Pons (tissue), 1 donor: Measurements from ENCODE around the gene CLEC4M.

Source experiments
- DNase-seq: peaks from one replicate; pipeline ENCODE4 v3.0.0-alpha.2; 2016; ENCODE audit warnings: low spot score

CLEC4M gene

GRCh38 chr19:7762719-7763293, at the start of gene CLEC4M:
Gene CLEC4M (plus strand): TSS chr19:7763243. CDS start chr19:7763267, 24 bp downstream.
- no peak for DNase-seq

GRCh38 chr19:7715671-7716070, 47.4 kb upstream of the CLEC4M start:
- DNase-seq: no peak

- no peak for DNase-seq
Observed at GRCh38 chr19:7716762-7717161, 46.3 kb upstream of the CLEC4M start.

GRCh38 chr19:7718668-7719067, 44.4 kb upstream of the CLEC4M start:
- no peak for DNase-seq

GRCh38 chr19:7720351-7720750, 42.7 kb upstream of the CLEC4M start:
- no peak for DNase-seq

GRCh38 chr19:7722231-7722651, 40.8 kb upstream of the CLEC4M start:
- no peak for DNase-seq

- DNase-seq: no peak
Observed at GRCh38 chr19:7725791-7726190, 37.3 kb upstream of the CLEC4M start.

- no peak for DNase-seq
Observed at GRCh38 chr19:7729211-7729610, 33.8 kb upstream of the CLEC4M start.

- DNase-seq: no peak
Observed at GRCh38 chr19:7729831-7730285, 33.2 kb upstream of the CLEC4M start.

GRCh38 chr19:7730286-7731217, 32.5 kb upstream of the CLEC4M start:
- no peak for DNase-seq

- DNase-seq: no peak
Observed at GRCh38 chr19:7731218-7731595, 31.8 kb upstream of the CLEC4M start.

GRCh38 chr19:7731615-7732014, 31.4 kb upstream of the CLEC4M start:
- no peak for DNase-seq

GRCh38 chr19:7732045-7732444, 31.0 kb upstream of the CLEC4M start, which contains the start of gene CLEC4G:
Gene CLEC4G (minus strand): TSS chr19:7732110. CDS start chr19:7732102, 8 bp downstream.
- DNase-seq: no peak

- no peak for DNase-seq
Observed at GRCh38 chr19:7733376-7733775, 29.7 kb upstream of the CLEC4M start.

- peak; percentile 42 for DNase-seq
Observed at GRCh38 chr19:7734220-7735203, 28.5 kb upstream of the CLEC4M start.

GRCh38 chr19:7736148-7736547, 26.9 kb upstream of the CLEC4M start:
- no peak for DNase-seq

- no peak for DNase-seq
Observed at GRCh38 chr19:7737215-7737614, 25.8 kb upstream of the CLEC4M start.

GRCh38 chr19:7738023-7738422, 25.0 kb upstream of the CLEC4M start:
- no peak for DNase-seq

- no peak for DNase-seq
Observed at GRCh38 chr19:7739211-7739755, 23.8 kb upstream of the CLEC4M start.

GRCh38 chr19:7739801-7740681, 23.0 kb upstream of the CLEC4M start:
- no peak for DNase-seq

GRCh38 chr19:7740682-7741054, 22.4 kb upstream of the CLEC4M start:
- DNase-seq: no peak
